GM12801 (cell line): Measurements from ENCODE around the gene USP37.

Experiments
- TF ChIP-seq, protein P1 (sequence below): IDR thresholded peaks from one replicate; pipeline ENCODE4 v1.5.1; 2011; ENCODE audit warnings: control low read depth; ENCODE audit not compliant: insufficient read length; ENCODE audit errors: extremely low read depth

USP37 gene

DNA sequence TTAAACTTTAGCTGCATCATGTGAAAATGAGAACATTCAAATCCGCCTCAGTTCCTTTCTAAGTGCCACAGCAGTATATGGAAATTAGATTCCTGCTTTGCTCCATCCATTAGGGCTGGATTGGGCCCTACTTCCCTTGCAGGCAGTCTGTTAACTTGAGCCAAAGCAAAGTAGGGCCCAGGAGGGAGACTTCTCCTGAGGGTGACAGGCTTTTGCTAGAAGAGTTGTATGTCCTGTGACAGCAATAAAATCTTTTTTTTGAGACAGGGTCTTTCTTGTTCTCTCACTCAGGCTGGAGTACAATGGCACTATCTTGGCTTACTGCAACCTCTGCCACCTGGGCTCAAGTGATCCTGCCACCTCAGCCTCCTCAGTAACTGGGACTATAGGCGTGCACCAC, 121.1 kb downstream of the USP37 start:
- TF ChIP-seq, protein P1, sequence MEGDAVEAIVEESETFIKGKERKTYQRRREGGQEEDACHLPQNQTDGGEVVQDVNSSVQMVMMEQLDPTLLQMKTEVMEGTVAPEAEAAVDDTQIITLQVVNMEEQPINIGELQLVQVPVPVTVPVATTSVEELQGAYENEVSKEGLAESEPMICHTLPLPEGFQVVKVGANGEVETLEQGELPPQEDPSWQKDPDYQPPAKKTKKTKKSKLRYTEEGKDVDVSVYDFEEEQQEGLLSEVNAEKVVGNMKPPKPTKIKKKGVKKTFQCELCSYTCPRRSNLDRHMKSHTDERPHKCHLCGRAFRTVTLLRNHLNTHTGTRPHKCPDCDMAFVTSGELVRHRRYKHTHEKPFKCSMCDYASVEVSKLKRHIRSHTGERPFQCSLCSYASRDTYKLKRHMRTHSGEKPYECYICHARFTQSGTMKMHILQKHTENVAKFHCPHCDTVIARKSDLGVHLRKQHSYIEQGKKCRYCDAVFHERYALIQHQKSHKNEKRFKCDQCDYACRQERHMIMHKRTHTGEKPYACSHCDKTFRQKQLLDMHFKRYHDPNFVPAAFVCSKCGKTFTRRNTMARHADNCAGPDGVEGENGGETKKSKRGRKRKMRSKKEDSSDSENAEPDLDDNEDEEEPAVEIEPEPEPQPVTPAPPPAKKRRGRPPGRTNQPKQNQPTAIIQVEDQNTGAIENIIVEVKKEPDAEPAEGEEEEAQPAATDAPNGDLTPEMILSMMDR: no peak

DNA sequence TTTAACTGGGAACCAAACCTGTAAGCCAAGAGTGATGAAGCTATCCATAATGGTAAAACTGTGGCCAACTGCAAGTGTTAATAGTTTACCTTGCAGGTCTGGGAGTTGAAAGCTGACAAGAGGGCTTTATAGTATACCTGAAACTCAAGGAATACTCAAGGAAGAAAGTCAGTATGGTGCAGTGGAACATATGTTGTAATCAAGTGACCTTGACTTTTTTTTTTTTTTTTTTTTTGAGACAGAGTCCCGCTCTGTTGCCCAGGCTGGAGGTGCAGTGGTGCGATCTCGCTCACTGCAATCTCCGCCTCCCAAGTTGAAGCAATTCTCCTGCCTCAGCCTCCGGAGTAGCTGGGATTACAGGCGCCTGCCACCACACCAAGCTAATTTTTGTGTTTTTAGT, 121.6 kb downstream of the USP37 start:
- TF ChIP-seq, protein P1: no peak

DNA sequence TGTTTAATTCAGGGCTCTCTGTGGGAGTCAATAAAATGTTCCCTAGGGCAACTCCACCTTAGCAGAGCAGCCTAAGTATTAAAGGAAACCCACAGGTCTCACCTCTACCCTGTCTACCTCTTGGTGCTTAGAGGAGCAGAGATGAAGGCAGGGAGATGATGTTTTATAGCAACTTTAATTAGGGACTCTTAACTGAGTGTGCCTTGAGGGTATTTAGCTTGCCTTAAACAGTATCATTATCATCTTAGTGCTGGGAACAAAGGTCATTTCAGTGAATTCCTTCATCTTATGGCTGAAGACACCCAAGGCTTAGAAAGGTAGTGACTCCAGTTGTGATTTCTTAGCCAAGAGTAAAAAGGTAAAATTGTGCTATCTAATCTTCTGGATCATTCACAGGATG, 122.5 kb downstream of the USP37 start:
- TF ChIP-seq, protein P1: no peak

DNA sequence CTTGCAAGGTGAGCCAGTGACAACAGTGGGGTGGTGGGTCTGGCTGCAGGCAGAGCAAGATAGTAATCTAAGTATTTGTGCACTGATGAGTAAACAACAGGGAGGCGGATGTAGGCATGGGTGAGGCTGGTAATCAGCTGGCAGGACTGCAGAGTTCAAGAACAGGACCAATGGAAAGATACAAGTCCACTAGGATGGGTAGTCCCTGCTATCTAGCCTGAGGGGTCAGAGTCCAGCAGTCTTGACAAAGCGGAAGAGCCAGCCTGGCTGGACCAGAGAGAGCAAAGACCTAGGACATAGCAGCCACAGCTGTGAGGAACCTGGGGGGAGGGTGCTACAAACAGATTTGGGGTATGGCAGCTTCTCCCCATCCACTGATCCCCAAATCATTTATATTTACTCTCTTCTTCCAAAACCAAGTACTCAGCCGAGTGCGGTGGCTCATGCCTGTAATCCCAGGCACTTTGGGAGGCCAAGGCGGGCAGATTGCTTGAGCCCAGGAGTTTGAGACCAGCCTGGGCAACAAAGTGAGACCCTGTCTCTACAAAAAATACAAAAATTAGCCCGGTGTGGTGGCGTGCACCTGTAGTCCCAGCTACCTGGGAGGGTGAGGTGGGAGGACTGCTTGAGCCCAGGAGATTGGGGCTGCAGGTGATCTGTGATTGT, 123.3 kb downstream of the USP37 start:
- TF ChIP-seq, protein P1: no peak

DNA sequence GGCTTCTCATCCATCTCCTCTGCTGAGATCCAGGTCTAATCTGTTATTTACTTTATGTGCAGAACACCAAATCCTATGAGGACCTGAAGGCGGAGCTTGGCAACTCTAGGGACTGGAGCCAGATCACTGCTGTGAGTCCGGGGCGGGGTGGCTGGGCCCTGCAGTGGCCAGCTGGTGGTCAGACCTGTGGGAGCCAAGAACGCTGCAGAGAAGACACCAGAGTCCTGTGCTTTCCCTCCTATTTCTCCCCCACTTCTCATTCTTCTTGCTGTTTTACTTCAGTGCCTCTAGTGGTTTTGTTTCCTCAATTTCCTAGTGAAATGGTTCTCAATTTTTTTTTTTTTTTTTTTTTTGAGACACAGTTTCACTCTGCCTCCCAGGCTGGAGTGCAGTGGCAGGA, 129.6 kb downstream of the USP37 start:
- TF ChIP-seq, protein P1: no peak

DNA sequence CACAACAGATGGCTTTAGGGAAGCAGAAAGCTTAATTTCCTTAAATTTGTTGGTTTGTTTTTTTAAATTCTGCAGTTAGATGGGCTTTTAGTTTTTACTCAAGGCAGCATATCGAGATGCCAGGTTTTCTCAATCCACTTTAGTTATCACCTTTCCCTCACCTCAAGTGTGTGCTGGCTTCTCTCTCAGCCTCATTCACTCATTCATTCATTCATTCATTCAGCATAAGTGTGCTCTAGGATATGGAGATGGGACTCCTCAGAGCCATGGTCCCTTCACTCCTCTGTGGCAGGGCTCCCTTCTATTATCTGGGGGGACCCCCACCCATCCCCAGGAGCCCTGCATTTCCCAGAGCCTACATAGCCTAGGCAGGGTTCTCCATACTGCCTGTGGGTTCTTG, 130.2 kb downstream of the USP37 start:
- TF ChIP-seq, protein P1: no peak

DNA sequence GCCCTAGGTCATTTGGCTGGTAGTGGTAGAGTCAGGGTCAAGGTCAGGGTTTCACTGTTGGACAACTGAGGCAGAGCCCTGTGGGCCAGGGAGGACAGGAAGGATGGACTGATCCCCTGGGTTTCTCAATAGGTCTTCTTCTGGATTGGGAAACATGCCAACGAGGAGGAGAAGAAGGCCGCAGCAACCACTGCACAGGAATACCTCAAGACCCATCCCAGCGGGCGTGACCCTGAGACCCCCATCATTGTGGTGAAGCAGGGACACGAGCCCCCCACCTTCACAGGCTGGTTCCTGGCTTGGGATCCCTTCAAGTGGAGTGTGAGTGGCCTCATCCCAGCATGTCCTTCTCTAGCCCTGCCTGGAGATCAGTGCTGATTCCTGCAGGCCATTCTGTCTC, 131.2 kb downstream of the USP37 start:
- TF ChIP-seq, protein P1: no peak
